SU-DHL-6 (cell line): ENCODE data around the gene TNFRSF9.

ENCODE experiments used
- EZH2phosphoT487 ChIP-seq: fragments of 200-600 bp; sonication (generic), shearing (Covaris generic); conservative IDR thresholded peaks from 2 replicates; pipeline ENCODE4 v1.6.1; 2018; ENCODE audit warnings: mild to moderate bottlenecking, antibody characterized with exemption, low read length, moderate library complexity, mixed read lengths
- TF ChIP-seq, protein P1 (sequence below): fragments of 200-600 bp; sonication (generic); IDR thresholded peaks from one replicate; pipeline ENCODE4 v1.5.1; 2017; ENCODE audit warnings: antibody characterized with exemption, mild to moderate bottlenecking, low read length, moderate library complexity; ENCODE audit not compliant: insufficient read depth, poor library complexity, severe bottlenecking

GRCh38 chr1:7896994-7897393 is 43.6 kb downstream of the TNFRSF9 start:
- TF ChIP-seq, protein P1, sequence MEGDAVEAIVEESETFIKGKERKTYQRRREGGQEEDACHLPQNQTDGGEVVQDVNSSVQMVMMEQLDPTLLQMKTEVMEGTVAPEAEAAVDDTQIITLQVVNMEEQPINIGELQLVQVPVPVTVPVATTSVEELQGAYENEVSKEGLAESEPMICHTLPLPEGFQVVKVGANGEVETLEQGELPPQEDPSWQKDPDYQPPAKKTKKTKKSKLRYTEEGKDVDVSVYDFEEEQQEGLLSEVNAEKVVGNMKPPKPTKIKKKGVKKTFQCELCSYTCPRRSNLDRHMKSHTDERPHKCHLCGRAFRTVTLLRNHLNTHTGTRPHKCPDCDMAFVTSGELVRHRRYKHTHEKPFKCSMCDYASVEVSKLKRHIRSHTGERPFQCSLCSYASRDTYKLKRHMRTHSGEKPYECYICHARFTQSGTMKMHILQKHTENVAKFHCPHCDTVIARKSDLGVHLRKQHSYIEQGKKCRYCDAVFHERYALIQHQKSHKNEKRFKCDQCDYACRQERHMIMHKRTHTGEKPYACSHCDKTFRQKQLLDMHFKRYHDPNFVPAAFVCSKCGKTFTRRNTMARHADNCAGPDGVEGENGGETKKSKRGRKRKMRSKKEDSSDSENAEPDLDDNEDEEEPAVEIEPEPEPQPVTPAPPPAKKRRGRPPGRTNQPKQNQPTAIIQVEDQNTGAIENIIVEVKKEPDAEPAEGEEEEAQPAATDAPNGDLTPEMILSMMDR = no peak
- TF ChIP-seq EZH2phosphoT487 = no peak
